HCT116 (cell line): ENCODE measurements around the gene BABAM2. TPM values are rescaled to one million over a fixed set of nuclear protein-coding genes. Genes with fewer than 3 reads are reported as not detected.

Source experiments
- ATAC-seq: fragments of 200-7000 bp; cut with Tn5 transposase; 2 replicates; pipeline ENCODE4 v1.9.1; 2020; ENCODE audit warnings: mild to moderate bottlenecking, moderate library complexity
- BruUV-seq: library from RNA; stranded (reverse); fragments of 400-500 nt; replicated peaks from 2 replicates; lab custom pipeline; 2021; lab: Mats Ljungman, UMichigan
- CTCF ChIA-PET: fragments of 300-600 bp; sonication (Branson Sonifier 250); formaldehyde crosslinking; loops from one replicate; lab custom pipeline; 2021; ENCODE audit warnings: antibody characterized with exemption; lab: Charles Lee
- POLR2A ChIA-PET: fragments of 300-600, 350-600 bp; sonication (Branson Sonifier 250); formaldehyde crosslinking; loops from one replicate; lab custom pipeline; 2021; ENCODE audit warnings: antibody characterized with exemption; lab: Charles Lee
- RAD21 ChIA-PET, 2 experiments: fragments of 300-600 bp; sonication (Branson Sonifier 250); formaldehyde crosslinking; loops; one replicate each; lab custom pipeline; 2023; ENCODE audit warnings: low total read pairs in 2 of 2; ENCODE audit not compliant: uncharacterized antibody in 2 of 2, unreplicated experiment in 2 of 2, low non-redundant PET in 1 of 2; lab: Charles Lee
- DNase-seq: peaks from one replicate; pipeline ENCODE4 v3.0.0-alpha.2; 2010; ENCODE audit warnings: low read depth, low spot score
- H2AFZ ChIP-seq: fragments of 200-600 bp; shearing (Covaris generic), sonication (generic); 2 replicates; pipeline ENCODE4 v1.6.1; 2017; ENCODE audit warnings: low read depth, mixed run types, mixed read lengths, antibody characterized with exemption, low read length; ENCODE audit not compliant: poor library complexity, severe bottlenecking
- H3K27ac ChIP-seq: 2 replicates; pipeline ENCODE4 v1.5.1; 2012; ENCODE audit warnings: low read depth, low read length
- H3K27me3 ChIP-seq: fragments of 200-600 bp; sonication (generic); 2 replicates; pipeline ENCODE4 v1.6.1; 2016; ENCODE audit warnings: mixed run types, low read length, mixed read lengths; ENCODE audit not compliant: insufficient read depth
- H3K36me3 ChIP-seq, 2 experiments: fragments of 200-500 bp in 1 of 2; fragments of 200-600 bp in 1 of 2; sonication (Bioruptor generic) in 1 of 2; sonication (generic) in 1 of 2; 2 replicates each; pipeline versions ENCODE4 v1.5.1 to v1.6.1; 2014 to 2016; ENCODE audit warnings: low read length in 2 of 2, inconsistent platforms in 1 of 2, mixed read lengths in 1 of 2, mixed run types in 1 of 2; ENCODE audit not compliant: insufficient read depth in 2 of 2, control insufficient read depth in 1 of 2
- H3K4me1 ChIP-seq, 2 experiments: fragments of 200-600 bp in 1 of 2; sonication (generic) in 1 of 2; 2 replicates each; pipeline versions ENCODE4 v1.5.1 to v1.6.1; 2012 to 2017; ENCODE audit warnings: low read length in 2 of 2, inconsistent platforms in 1 of 2, mild to moderate bottlenecking in 1 of 2, mixed read lengths in 1 of 2, mixed run types in 1 of 2, moderate library complexity in 1 of 2; ENCODE audit not compliant: insufficient read depth in 2 of 2, control insufficient read depth in 1 of 2
- H3K4me2 ChIP-seq: fragments of 200-600 bp; sonication (generic); 2 replicates; pipeline ENCODE4 v1.6.1; 2017; ENCODE audit warnings: mixed run types, low read length, mixed read lengths
- H3K4me3 ChIP-seq, 2 experiments: fragments of 200-600 bp in 1 of 2; sonication (generic) in 1 of 2; replicated peaks in 1 of 2; 2 replicates each; pipeline ENCODE4 v1.5.1; 2011 to 2016; ENCODE audit warnings: low read length in 2 of 2, control low read depth in 1 of 2, low read depth in 1 of 2, mild to moderate bottlenecking in 1 of 2, mixed read lengths in 1 of 2, mixed run types in 1 of 2
- H3K79me2 ChIP-seq: fragments of 200-600 bp; sonication (generic); 2 replicates; pipeline ENCODE4 v1.6.1; 2017; ENCODE audit warnings: mild to moderate bottlenecking, mixed run types, low read length, moderate library complexity, mixed read lengths; ENCODE audit not compliant: insufficient read depth
- H3K9ac ChIP-seq: fragments of 200-600 bp; sonication (generic); 2 replicates; pipeline ENCODE4 v1.6.1; 2016; ENCODE audit warnings: low read length, mixed read lengths
- H3K9me2 ChIP-seq: fragments of 200-600 bp; sonication (generic), shearing (Covaris generic); 2 replicates; pipeline ENCODE4 v1.6.1; 2017; ENCODE audit warnings: mixed run types, mild to moderate bottlenecking, moderate library complexity; ENCODE audit not compliant: insufficient read depth
- H3K9me3 ChIP-seq, 2 experiments: fragments of 200-500 bp in 1 of 2; fragments of 200-600 bp in 1 of 2; sonication (Bioruptor generic) in 1 of 2; sonication (generic) in 1 of 2; 2 replicates each; pipeline ENCODE4 v1.6.1; 2014 to 2017; ENCODE audit warnings: low read length in 2 of 2, mixed read lengths in 2 of 2, inconsistent platforms in 1 of 2, low read depth in 1 of 2, mild to moderate bottlenecking in 1 of 2, mixed run types in 1 of 2, moderate library complexity in 1 of 2; ENCODE audit not compliant: control insufficient read depth in 1 of 2, insufficient read depth in 1 of 2
- H4K20me1 ChIP-seq: fragments of 200-600 bp; sonication (generic), shearing (Covaris generic); 2 replicates; pipeline ENCODE4 v1.6.1; 2017; ENCODE audit warnings: mixed run types, mild to moderate bottlenecking, moderate library complexity; ENCODE audit not compliant: insufficient read depth
- ATF3 ChIP-seq: IDR thresholded peaks from 2 replicates; pipeline ENCODE4 v1.6.1; 2012
- CTCF ChIP-seq, 3 experiments: fragments of 200-600 bp in 1 of 3; sonication (generic) in 1 of 3; IDR thresholded peaks in 2 of 3; conservative IDR thresholded peaks in 1 of 3; 2 replicates each; pipeline ENCODE4 v1.5.1; 2012 to 2017; ENCODE audit warnings: low read depth in 2 of 3, low read length in 2 of 3, antibody characterized with exemption in 1 of 3, borderline replicate concordance in 1 of 3, control low read depth in 1 of 3, mild to moderate bottlenecking in 1 of 3, mixed read lengths in 1 of 3, mixed run types in 1 of 3, moderate library complexity in 1 of 3; ENCODE audit not compliant: insufficient read depth in 1 of 3
- EZH2 ChIP-seq: fragments of 200-600 bp; sonication (generic); IDR thresholded peaks from 2 replicates; pipeline ENCODE4 v1.6.1; 2017; ENCODE audit warnings: antibody characterized with exemption, mixed run types
- EZH2phosphoT487 ChIP-seq: fragments of 200-600 bp; IDR thresholded peaks from 2 replicates; pipeline ENCODE4 v1.6.1; 2018; ENCODE audit warnings: antibody characterized with exemption, borderline replicate concordance
- FOSL1 ChIP-seq: IDR thresholded peaks from 2 replicates; pipeline ENCODE4 v1.6.1; 2012; ENCODE audit warnings: low read depth
- JUND ChIP-seq: IDR thresholded peaks from 2 replicates; pipeline ENCODE4 v1.6.1; 2012
- POLR2A ChIP-seq: IDR thresholded peaks from 2 replicates; pipeline ENCODE4 v1.7.0; 2011; ENCODE audit warnings: borderline replicate concordance; ENCODE audit not compliant: insufficient read depth, insufficient read length; ENCODE audit errors: extremely low read depth
- RAD21 ChIP-seq: IDR thresholded peaks from 2 replicates; pipeline ENCODE4 v1.6.1; 2012; ENCODE audit warnings: low read depth, mild to moderate bottlenecking
- SIN3A ChIP-seq: IDR thresholded peaks from 2 replicates; pipeline ENCODE4 v1.6.1; 2012; ENCODE audit warnings: low read depth
- SP1 ChIP-seq: IDR thresholded peaks from 2 replicates; pipeline ENCODE4 v1.6.1; 2012; ENCODE audit warnings: low read depth
- SRF ChIP-seq: IDR thresholded peaks from 2 replicates; pipeline ENCODE4 v1.6.1; 2012; ENCODE audit warnings: low read depth
- TCF7L2 ChIP-seq: IDR thresholded peaks from 2 replicates; pipeline ENCODE4 v1.7.0; 2011; ENCODE audit warnings: borderline replicate concordance, inconsistent platforms; ENCODE audit not compliant: insufficient read depth, insufficient read length; ENCODE audit errors: extremely low read depth
- YY1 ChIP-seq: IDR thresholded peaks from 2 replicates; pipeline ENCODE4 v1.6.1; 2011; ENCODE audit warnings: low read length, low read depth, moderate library complexity, mild to moderate bottlenecking; ENCODE audit not compliant: insufficient replicate concordance; ENCODE audit errors: extremely low read depth
- ZBTB33 ChIP-seq: IDR thresholded peaks from 2 replicates; pipeline ENCODE4 v1.6.1; 2011; ENCODE audit warnings: mild to moderate bottlenecking, low read length, moderate library complexity; ENCODE audit not compliant: insufficient replicate concordance; ENCODE audit errors: extremely low read depth
- ZNF274 ChIP-seq: fragments of 200-500 bp; sonication (Bioruptor generic); IDR thresholded peaks from 2 replicates; pipeline ENCODE4 v1.6.1; 2014; ENCODE audit warnings: mild to moderate bottlenecking, low read depth, low read length, inconsistent platforms
- intact Hi-C: fragments of 100-400 bp; cut with micrococcal nuclease; formaldehyde crosslinking; loops from 2 replicates; pipeline ENCODE4 v1.10.0; 2022
- total RNA-seq: library from RNA; stranded (reverse); gene quantifications from one replicate; pipeline ENCODE4 v1.2.1, GENCODE V29; 2021; ENCODE audit not compliant: unreplicated experiment

BABAM2 gene
- total RNA-seq, 1 experiment from 2014 or later, result 23.8 TPM

- H3K79me2 ChIP-seq, result no peaks in the 10 kb centered on the region
- peak overlapping the region; percentile 67 for H3K4me2 ChIP-seq
- ChIA-PET POLR2A (no interaction called here), RAD21 (no interaction called here), CTCF (no interaction called here)
- H2AFZ ChIP-seq, result no peak overlapping the region
- H3K9ac ChIP-seq, result no peak overlapping the region
- no peaks in the 10 kb centered on the region for H3K9me3 ChIP-seq
- H3K4me3 ChIP-seq, result no peak overlapping the region
- intact Hi-C loops, result no loop called here
- no peak overlapping the region for H3K27ac ChIP-seq
- ATAC-seq, result peak; percentile 61
- H3K9me2 ChIP-seq, result no peaks in the 10 kb centered on the region
- no peaks in the 10 kb centered on the region for H3K36me3 ChIP-seq
- H4K20me1 ChIP-seq, result no peaks in the 10 kb centered on the region
- DNase-seq, result peak; percentile 21
- no TSS peak for BruUV-seq
- peaks cover 17 to 47% of the 10 kb centered on the region in 2 experiments for H3K4me1 ChIP-seq
- TF ChIP-seq RAD21 (no peak), POLR2A (no peak), SIN3A (no peak), ZBTB33 (no peak), YY1 (no peak), FOSL1 (peak; percentile 44), EZH2phosphoT487 (no peak), EZH2 (no peak)
- no peaks in the 10 kb centered on the region for H3K27me3 ChIP-seq
These were observed 405.7 kb downstream of the BABAM2 start for GRCh38 chr2:28296243-28296642.

- ATAC-seq (peak; percentile 69), DNase-seq (peak; percentile 31)
- ChIA-PET CTCF (no interaction called here), RAD21 (no interaction called here), POLR2A (no interaction called here)
- Histone ChIP-seq H3K27ac (no peak overlapping the region), H3K9me2 (no peaks in the 10 kb centered on the region), H2AFZ (no peak overlapping the region), H3K4me2 (peak overlapping the region; percentile 67), H3K9me3 (no peaks in the 10 kb centered on the region), H3K36me3 (no peaks in the 10 kb centered on the region), H3K79me2 (no peaks in the 10 kb centered on the region), H3K4me1 (peaks cover 17 to 44% of the 10 kb centered on the region in 2 experiments), H3K27me3 (no peaks in the 10 kb centered on the region), H4K20me1 (no peaks in the 10 kb centered on the region), H3K9ac (no peak overlapping the region), H3K4me3 (no peak overlapping the region; a peak in 1 of 4 replicates)
- BruUV-seq, result no TSS peak
- intact Hi-C loops, result no loop called here
- TF ChIP-seq ZBTB33 (no peak), EZH2phosphoT487 (no peak), YY1 (no peak), SP1 (peak; percentile 64), ZNF274 (no peak), TCF7L2 (no peak), CTCF (IDR thresholded peaks at IDR 0.05 in 2 of 3, conservative IDR thresholded peaks at IDR 0.05 in 1 of 3; ENCODE audit: borderline replicate concordance in 1 of 3, insufficient read depth in 1 of 3, low read depth in 2 of 3, low read length in 2 of 3) (no peak), JUND (peak; percentile 69), ATF3 (peak; percentile 34; the same call in 1 of the 2 replicates), SRF (no peak)
These were observed 406.4 kb downstream of the BABAM2 start for GRCh38 chr2:28296904-28297303.
